K562 (cell line): ENCODE measurements around the gene MLLT11. TPM values are rescaled to one million over a fixed set of nuclear protein-coding genes. Genes with fewer than 3 reads are reported as not detected.

ENCODE experiments used
- BACH1 ChIP-seq: fragments of 200-800 bp; sonication (Bioruptor generic); IDR thresholded peaks from 2 replicates; pipeline ENCODE4 v1.6.1; 2016; ENCODE audit warnings: missing genetic modification characterization, missing compliant biosample characterization
- BHLHE40 ChIP-seq: IDR thresholded peaks from 2 replicates; pipeline ENCODE4 v1.6.1; 2011; ENCODE audit warnings: low read length, improper control_type of control experiment
- ERF ChIP-seq: fragments of 450-650 bp; formaldehyde crosslinking; IDR thresholded peaks from 2 replicates; pipeline ENCODE4 v1.4.0; 2020; ENCODE audit warnings: mild to moderate bottlenecking, mixed read lengths
- FOXA1 ChIP-seq: fragments of 450-650 bp; IDR thresholded peaks from 2 replicates; pipeline ENCODE4 v1.6.1; 2016; ENCODE audit warnings: mild to moderate bottlenecking, borderline replicate concordance
- FOXK1 ChIP-seq: sonication (generic); formaldehyde crosslinking; IDR thresholded peaks from 2 replicates; pipeline ENCODE4 v1.8.0; 2022; ENCODE audit warnings: missing genetic modification reagents, mild to moderate bottlenecking, borderline replicate concordance
- GATAD2B ChIP-seq: fragments of 450-650 bp; IDR thresholded peaks from 2 replicates; pipeline ENCODE4 v1.6.1; 2017; ENCODE audit warnings: mild to moderate bottlenecking, borderline replicate concordance
- HDAC6 ChIP-seq: IDR thresholded peaks from 2 replicates; pipeline ENCODE4 v1.6.1; 2012; ENCODE audit warnings: low read depth, mild to moderate bottlenecking, control low read depth, inconsistent platforms, low read length, moderate library complexity
- HDGF ChIP-seq: fragments of 450-650 bp; IDR thresholded peaks from 2 replicates; pipeline ENCODE4 v1.6.1; 2016
- KLF16 ChIP-seq: IDR thresholded peaks from 2 replicates; pipeline ENCODE4 v1.6.1; 2016; ENCODE audit warnings: antibody characterized with exemption
- NCOA2 ChIP-seq, 2 experiments: fragments of 450-650 bp; IDR thresholded peaks; 2 replicates each; pipeline ENCODE4 v1.6.1; 2018; ENCODE audit warnings: mild to moderate bottlenecking in 2 of 2, moderate library complexity in 1 of 2; ENCODE audit not compliant: partially characterized antibody in 2 of 2
- NCOA6 ChIP-seq: fragments of 450-650 bp; IDR thresholded peaks from 2 replicates; pipeline ENCODE4 v1.6.1; 2017; ENCODE audit warnings: mild to moderate bottlenecking
- SP1 ChIP-seq: sonication (generic); formaldehyde crosslinking; IDR thresholded peaks from 2 replicates; pipeline ENCODE4 v1.8.1; 2022; ENCODE audit warnings: mild to moderate bottlenecking, missing genetic modification reagents
- STAG1 ChIP-seq: sonication (generic); formaldehyde crosslinking; IDR thresholded peaks from 2 replicates; pipeline ENCODE4 v1.5.0; 2020; ENCODE audit warnings: missing genetic modification reagents, borderline replicate concordance
- ZNF280A ChIP-seq: fragments of 450-650 bp; IDR thresholded peaks from 2 replicates; pipeline ENCODE4 v1.6.1; 2018; ENCODE audit warnings: mild to moderate bottlenecking, low read depth; ENCODE audit not compliant: partially characterized antibody
- ZNF699 ChIP-seq: fragments of 250-450 bp; sonication (Bioruptor Pico); IDR thresholded peaks from 2 replicates; pipeline ENCODE4 v1.8.0; 2021; ENCODE audit warnings: mild to moderate bottlenecking, moderate library complexity; ENCODE audit not compliant: insufficient replicate concordance
- polyA plus RNA-seq, 8 experiments: library from polyadenylated mRNA; depleted of rRNA in 4 of 8; stranded (reverse) in 5 of 8; unstranded in 3 of 8; fragments of >200 nt; fragmentation: Nextera tagmentation in 2 of 8; fragmentation: Illumina TruSeq in 1 of 8; extraction: Ambion mirVana in 2 of 8; extraction: Trizol in 1 of 8; gene quantifications; 2 replicates each; pipeline versions ENCODE4 v1.2.1 to v1.2.3, GENCODE V29; 2011 to 2014; ENCODE audit warnings: inconsistent platforms in 1 of 8, missing spikeins in 1 of 8
- total RNA-seq, 7 experiments: library from RNA; depleted of rRNA in 6 of 7; stranded (reverse); fragments of >200 nt in 6 of 7; fragmentation: Illumina TruSeq in 2 of 7; extraction: Trizol in 2 of 7; gene quantifications; 2 replicates each; pipeline versions ENCODE4 v1.2.1 to v1.2.3, GENCODE V29; 2011 to 2021; ENCODE audit warnings: low replicate concordance in 1 of 7
- TF ChIP-seq, protein P1 (sequence below), 2 experiments: fragments of 200-800 bp in 1 of 2; sonication (Bioruptor generic) in 1 of 2; sonication (generic) in 1 of 2; formaldehyde crosslinking in 1 of 2; IDR thresholded peaks in 1 of 2; conservative IDR thresholded peaks in 1 of 2; 2 replicates each; pipeline versions ENCODE4 v1.5.0 to v1.6.1; 2016 to 2020; ENCODE audit warnings: missing compliant biosample characterization in 1 of 2, missing genetic modification characterization in 1 of 2, missing genetic modification reagents in 1 of 2
- TF ChIP-seq, protein P2 (sequence below), 3 experiments: fragments of 200-800 bp in 1 of 3; fragments of 250-450 bp in 1 of 3; fragments of 450-650 bp in 1 of 3; sonication (Bioruptor Pico) in 1 of 3; sonication (Bioruptor generic) in 1 of 3; formaldehyde crosslinking in 1 of 3; IDR thresholded peaks; 2 replicates each; pipeline versions ENCODE4 v1.6.1 to v1.8.0; 2016 to 2022; ENCODE audit warnings: mild to moderate bottlenecking in 2 of 3, missing genetic modification characterization in 2 of 3, missing compliant biosample characterization in 1 of 3, moderate library complexity in 1 of 3
- TF ChIP-seq, protein P3 (sequence below): fragments of 450-650 bp; formaldehyde crosslinking; conservative IDR thresholded peaks from 2 replicates; pipeline ENCODE4 v1.4.0; 2022; ENCODE audit warnings: mild to moderate bottlenecking, missing genetic modification characterization

The MLLT11 gene
- total and polyA plus RNA-seq, 9 of the 15 experiments (the other 6 are each of a cell fraction or from before 2014, with no cell fraction given), result 12.1 to 91.0 (median 22.0) TPM

DNA sequence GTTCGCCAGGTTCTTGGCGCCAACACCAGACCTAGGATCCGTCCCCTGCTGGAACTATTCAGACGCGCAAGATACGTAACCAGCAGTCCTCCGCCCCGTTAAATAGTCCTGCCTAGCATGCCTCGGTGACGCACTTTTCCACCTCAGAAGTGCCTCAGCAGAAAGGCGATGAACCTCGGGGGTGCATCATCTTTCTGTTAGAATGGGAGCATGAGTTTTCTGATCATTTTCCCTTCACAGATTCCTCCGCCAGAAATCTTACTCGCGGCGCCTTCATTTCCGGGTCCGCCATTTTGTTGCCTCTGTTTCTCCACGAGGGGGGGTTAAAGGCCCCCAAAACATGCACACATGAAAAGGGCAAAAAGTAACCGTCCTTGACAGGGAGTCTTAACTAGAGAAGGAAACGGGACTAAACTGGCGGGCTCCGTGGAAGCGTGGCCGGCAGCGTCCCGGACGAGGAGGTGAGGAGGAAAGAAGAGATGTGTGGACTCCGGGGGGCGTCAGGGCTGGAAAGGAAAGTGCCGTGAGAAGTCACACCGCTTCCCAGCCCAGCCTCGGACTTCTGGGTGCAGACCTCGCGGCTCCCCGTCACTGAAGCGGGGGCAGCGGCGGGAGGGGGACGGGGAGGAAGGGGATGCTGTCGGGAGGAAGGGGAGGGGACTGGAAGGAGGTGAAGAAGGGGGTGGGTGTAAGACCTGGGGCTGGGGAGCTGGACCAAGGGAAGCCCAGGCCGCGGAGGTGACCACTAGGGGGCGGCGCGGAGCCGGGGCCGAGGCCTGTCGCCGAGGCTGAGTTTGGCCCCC, 10.5 kb downstream of the MLLT11 start, which contains the start of gene GABPB2 (continued):
- TF ChIP-seq, protein P1, sequence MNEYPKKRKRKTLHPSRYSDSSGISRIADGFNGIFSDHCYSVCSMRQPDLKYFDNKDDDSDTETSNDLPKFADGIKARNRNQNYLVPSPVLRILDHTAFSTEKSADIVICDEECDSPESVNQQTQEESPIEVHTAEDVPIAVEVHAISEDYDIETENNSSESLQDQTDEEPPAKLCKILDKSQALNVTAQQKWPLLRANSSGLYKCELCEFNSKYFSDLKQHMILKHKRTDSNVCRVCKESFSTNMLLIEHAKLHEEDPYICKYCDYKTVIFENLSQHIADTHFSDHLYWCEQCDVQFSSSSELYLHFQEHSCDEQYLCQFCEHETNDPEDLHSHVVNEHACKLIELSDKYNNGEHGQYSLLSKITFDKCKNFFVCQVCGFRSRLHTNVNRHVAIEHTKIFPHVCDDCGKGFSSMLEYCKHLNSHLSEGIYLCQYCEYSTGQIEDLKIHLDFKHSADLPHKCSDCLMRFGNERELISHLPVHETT (CRISPR knock-in tag; conservative IDR thresholded peaks at IDR 0.05 in 1 of 2, IDR thresholded peaks at IDR 0.05 in 1 of 2), result no peak
- TF ChIP-seq SP1 (peak; percentile 90), HDAC6 (no peak), GATAD2B (0 out of 2 replicates have a peak, but pooled peaks have one; percentile 54), STAG1 (CRISPR knock-in tag) (no peak), FOXK1 (peak; percentile 69; the same call in 1 of the 2 replicates), ZNF280A (no peak), KLF16 (no peak), NCOA6 (peak; percentile 30; the same call in 1 of the 2 replicates), BACH1 (tag) (peak; percentile 71; the same call in 1 of the 2 replicates), ERF (CRISPR knock-in tag) (no peak), FOXA1 (no peak), NCOA2 (IDR thresholded peaks at IDR 0.05; ENCODE audit: partially characterized antibody in 2 of 2) (no peak), BHLHE40 (peak; percentile 57), HDGF (no peak), ZNF699 (CRISPR knock-in tag) (no peak)
- TF ChIP-seq, protein P2, sequence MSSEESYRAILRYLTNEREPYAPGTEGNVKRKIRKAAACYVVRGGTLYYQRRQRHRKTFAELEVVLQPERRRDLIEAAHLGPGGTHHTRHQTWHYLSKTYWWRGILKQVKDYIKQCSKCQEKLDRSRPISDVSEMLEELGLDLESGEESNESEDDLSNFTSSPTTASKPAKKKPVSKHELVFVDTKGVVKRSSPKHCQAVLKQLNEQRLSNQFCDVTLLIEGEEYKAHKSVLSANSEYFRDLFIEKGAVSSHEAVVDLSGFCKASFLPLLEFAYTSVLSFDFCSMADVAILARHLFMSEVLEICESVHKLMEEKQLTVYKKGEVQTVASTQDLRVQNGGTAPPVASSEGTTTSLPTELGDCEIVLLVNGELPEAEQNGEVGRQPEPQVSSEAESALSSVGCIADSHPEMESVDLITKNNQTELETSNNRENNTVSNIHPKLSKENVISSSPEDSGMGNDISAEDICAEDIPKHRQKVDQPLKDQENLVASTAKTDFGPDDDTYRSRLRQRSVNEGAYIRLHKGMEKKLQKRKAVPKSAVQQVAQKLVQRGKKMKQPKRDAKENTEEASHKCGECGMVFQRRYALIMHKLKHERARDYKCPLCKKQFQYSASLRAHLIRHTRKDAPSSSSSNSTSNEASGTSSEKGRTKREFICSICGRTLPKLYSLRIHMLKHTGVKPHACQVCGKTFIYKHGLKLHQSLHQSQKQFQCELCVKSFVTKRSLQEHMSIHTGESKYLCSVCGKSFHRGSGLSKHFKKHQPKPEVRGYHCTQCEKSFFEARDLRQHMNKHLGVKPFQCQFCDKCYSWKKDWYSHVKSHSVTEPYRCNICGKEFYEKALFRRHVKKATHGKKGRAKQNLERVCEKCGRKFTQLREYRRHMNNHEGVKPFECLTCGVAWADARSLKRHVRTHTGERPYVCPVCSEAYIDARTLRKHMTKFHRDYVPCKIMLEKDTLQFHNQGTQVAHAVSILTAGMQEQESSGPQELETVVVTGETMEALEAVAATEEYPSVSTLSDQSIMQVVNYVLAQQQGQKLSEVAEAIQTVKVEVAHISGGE (CRISPR knock-in tag; IDR thresholded peaks at IDR 0.05), result peak in 1 of 3 experiments; percentile 70; a peak in 2 of 6 replicates
- TF ChIP-seq, protein P3, sequence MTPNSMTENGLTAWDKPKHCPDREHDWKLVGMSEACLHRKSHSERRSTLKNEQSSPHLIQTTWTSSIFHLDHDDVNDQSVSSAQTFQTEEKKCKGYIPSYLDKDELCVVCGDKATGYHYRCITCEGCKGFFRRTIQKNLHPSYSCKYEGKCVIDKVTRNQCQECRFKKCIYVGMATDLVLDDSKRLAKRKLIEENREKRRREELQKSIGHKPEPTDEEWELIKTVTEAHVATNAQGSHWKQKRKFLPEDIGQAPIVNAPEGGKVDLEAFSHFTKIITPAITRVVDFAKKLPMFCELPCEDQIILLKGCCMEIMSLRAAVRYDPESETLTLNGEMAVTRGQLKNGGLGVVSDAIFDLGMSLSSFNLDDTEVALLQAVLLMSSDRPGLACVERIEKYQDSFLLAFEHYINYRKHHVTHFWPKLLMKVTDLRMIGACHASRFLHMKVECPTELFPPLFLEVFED (CRISPR knock-in tag), result no peak
